PC-3 (cell line): ENCODE measurements around the gene DACT1.
A peak's percentile ranks its signal among the peaks of the same experiment; 100 is the strongest.

Experiments
- EZH2 ChIP-seq: fragments of 300-600 bp; sonication (generic); IDR thresholded peaks from one replicate; pipeline ENCODE4 v1.6.1; 2017; ENCODE audit warnings: antibody characterized with exemption, mild to moderate bottlenecking, low read length; ENCODE audit not compliant: unreplicated experiment
- TF ChIP-seq, protein P1 (sequence below): fragments of 300-600 bp; sonication (generic); conservative IDR thresholded peaks from 2 replicates; pipeline ENCODE4 v1.5.1; 2017; ENCODE audit warnings: antibody characterized with exemption, low read depth, mild to moderate bottlenecking, low read length

DNA sequence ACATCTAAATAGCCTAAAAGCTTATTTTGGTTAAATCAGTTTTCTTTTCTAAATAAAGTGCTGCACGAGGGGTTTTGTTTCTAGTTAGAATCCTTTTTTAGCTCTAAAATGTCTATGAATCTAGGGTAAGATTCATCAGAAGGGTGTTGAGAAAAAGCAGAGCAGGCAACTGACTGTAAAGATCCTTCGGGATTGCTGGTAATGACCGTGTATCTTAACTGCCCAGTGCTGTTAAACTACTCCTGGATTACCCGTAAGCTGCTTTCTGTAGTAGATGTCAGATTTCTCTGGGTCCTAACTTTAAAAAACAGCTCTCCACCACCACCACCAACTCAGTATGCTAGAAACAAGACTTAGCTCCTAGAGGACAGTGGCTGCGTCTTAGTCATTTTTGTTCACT lies 39.2 kb downstream of the DACT1 start:
- TF ChIP-seq, protein P1, sequence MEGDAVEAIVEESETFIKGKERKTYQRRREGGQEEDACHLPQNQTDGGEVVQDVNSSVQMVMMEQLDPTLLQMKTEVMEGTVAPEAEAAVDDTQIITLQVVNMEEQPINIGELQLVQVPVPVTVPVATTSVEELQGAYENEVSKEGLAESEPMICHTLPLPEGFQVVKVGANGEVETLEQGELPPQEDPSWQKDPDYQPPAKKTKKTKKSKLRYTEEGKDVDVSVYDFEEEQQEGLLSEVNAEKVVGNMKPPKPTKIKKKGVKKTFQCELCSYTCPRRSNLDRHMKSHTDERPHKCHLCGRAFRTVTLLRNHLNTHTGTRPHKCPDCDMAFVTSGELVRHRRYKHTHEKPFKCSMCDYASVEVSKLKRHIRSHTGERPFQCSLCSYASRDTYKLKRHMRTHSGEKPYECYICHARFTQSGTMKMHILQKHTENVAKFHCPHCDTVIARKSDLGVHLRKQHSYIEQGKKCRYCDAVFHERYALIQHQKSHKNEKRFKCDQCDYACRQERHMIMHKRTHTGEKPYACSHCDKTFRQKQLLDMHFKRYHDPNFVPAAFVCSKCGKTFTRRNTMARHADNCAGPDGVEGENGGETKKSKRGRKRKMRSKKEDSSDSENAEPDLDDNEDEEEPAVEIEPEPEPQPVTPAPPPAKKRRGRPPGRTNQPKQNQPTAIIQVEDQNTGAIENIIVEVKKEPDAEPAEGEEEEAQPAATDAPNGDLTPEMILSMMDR, result no peak
- TF ChIP-seq EZH2, result peak; percentile 44
